NCI-H1092 treated with DMSO at 0.1 percent for 48 hours (cell line): Measurements from ENCODE around the gene TREX2.
A peak's percentile ranks its signal among the peaks of the same experiment; 100 is the strongest.

ENCODE experiments used
- DNase-seq: peaks from one replicate; lab custom pipeline; 2025; lab: John Stamatoyannopoulos, UW

Gene TREX2

DNA sequence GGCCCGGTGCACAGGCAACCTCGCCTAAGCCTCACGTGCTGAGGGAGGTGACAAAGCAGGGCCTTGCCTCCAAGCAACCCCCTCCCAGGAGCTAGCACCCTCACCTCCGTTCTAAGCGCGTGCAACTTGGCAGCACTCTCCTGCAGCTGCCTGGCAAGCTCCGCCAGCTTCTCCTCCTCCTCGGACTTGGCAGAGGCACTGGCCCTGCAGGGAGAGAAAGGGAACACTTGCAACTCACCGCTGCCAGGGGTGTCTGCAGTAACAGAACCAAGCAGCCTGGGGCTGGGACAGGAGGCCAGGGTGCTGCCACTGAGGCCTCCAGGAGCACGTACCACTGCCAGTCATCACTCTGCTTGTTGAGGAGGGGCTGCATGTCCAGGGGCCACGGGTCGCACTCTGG is 10.3 kb upstream of the TREX2 start:
- DNase-seq = peak; percentile 26

DNA sequence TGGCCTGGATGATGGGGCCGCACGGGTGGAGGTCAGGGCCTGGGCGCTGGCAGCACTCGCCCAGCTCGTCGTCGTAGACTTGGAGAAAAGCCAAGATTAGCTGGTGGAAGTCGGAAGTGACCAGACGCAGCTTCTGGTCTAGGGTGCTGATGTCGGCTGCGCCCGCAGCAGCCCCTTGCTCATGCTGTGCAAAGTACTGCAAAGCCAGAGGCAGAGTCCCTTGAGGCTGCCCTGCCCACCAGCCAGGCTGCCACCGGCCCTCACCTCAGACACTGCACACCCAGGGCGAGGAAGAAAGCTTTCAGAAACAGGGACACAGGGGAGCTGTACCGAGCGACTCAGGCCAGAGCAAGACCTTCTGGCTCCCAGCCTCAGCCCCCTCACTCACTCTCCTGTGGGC is 9.7 kb upstream of the TREX2 start:
- DNase-seq = no peak

- no peak for DNase-seq
Observed at GRCh38 chrX:153454901-153455550, 9.2 kb upstream of the TREX2 start.

DNA sequence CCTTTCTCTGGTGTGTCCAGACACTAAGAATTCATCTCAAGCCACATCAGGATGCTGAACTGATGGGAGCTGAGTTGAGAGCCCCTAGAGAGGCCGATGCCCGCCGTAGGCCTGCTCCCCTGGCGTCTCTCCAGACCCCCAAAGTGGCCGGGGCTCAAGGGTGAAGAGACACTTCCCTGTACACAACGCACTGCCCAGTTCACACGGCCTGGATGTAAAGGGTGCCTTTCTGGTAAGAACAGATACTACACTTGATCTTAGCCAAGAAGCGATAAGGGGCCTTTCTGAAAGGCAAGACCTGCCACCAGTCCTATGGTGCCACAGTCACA is 5.1 kb upstream of the TREX2 start:
- DNase-seq = no peak

GRCh38 chrX:153450114-153450948 is 4.5 kb upstream of the TREX2 start:
- no peak for DNase-seq

- no peak for DNase-seq
Observed at GRCh38 chrX:153449368-153450113, 3.7 kb upstream of the TREX2 start.

GRCh38 chrX:153448556-153449367 is 2.9 kb upstream of the TREX2 start:
- no peak for DNase-seq

DNA sequence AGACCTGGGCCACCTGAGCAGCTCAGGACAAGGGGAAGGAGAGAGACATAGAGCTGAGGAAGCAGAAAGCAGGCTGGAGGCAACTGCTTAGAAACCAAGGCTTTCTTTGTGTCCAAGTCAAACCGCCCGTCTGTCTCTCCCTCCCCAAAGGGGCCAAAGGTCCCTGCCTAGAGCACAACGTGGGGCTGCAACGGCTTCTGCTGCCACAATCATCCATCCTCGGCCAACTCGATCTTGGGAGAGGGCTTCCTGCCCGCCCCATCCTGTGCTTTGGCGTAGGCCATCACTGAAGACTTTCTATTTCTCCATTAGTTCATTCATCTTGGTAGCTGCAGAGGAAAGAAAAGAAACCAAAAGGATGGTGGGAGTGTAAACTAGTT is 1.7 kb upstream of the TREX2 start:
- DNase-seq = no peak

DNA sequence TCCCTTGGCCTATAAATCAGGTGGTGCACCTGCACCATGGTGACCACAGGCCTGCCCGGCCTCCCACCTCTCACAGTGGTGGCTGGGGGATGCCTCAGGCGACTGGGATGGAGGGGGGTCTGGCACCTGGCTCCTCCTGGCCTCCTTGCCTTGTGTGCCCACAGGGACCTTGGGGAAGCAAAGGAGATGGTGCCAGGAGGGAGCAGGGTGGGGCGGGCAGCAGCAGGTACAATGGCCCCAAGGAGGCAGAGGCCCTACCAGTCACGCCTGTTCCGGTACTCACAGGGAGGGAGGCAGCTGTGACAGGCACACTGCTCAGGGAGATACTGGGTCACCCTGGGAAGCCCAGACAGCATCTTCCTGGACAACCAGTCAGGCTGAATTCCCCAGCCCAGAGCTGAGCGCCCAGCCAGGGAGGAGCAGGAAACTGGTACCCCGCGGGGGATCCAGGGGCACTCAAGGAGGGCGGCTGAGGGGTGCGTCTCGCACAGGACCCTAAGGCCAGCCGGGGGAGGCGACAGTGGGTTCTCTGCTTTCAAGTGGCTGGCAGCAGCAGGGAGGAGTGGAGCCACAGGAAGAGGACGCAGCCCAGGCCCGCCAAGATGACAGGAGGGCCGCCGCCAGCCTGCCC is 1.2 kb upstream of the TREX2 start:
- no peak for DNase-seq

DNA sequence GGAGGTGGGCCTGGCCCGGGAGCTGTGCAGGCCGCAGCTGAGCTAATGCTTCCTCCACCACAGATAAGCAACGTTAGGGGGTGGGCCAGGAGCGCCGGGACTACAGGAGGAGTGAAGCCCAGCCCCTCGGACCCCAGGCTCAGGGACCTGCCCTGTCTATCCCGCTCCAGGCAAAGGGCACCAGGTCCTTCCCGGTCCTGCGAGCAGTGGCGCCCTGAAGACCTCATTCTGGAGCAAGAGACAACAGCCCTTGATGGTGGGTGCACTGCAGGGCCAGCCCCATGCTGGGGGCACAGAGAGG is 730 bp upstream of the TREX2 start:
- DNase-seq = no peak

DNA sequence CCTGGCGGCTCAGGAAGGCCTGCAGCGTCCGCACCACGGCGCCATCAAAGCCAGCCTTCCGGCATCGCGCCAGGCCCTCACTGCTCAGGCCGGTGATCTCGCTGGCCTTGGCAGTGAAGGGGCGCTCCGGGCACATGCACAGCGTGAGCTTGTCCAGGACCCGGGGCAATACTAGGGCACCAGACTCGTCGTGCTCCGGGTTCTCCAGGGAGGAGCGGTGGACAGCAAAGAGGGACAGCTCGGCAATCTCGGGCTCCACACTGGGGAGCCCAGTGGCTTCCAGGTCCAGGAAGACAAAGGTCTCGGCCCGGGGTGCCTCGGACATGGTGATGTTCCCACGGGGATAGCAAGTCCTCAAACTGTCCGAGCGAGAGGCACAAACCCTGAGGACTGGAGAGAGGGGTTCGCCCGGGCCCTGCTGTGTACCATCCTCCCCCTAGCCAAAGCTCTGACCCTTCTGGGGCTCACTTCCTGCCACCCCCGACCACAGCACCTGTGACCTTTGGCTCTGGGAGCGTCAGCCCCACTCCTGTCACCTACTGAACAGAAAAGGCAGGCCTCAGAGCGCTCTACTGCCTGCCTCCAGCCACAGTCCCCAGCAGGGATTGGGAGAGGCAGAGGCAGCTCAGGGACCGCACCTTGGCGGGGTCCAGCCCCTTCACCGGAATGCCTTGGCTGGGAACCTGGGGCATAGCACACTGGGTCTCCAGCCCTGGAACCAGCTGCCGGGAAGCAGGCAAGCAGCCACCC is 575 bp downstream of the TREX2 start:
- DNase-seq = no peak

GRCh38 chrX:153444333-153445011 is 1.4 kb downstream of the TREX2 start:
- DNase-seq = no peak

DNA sequence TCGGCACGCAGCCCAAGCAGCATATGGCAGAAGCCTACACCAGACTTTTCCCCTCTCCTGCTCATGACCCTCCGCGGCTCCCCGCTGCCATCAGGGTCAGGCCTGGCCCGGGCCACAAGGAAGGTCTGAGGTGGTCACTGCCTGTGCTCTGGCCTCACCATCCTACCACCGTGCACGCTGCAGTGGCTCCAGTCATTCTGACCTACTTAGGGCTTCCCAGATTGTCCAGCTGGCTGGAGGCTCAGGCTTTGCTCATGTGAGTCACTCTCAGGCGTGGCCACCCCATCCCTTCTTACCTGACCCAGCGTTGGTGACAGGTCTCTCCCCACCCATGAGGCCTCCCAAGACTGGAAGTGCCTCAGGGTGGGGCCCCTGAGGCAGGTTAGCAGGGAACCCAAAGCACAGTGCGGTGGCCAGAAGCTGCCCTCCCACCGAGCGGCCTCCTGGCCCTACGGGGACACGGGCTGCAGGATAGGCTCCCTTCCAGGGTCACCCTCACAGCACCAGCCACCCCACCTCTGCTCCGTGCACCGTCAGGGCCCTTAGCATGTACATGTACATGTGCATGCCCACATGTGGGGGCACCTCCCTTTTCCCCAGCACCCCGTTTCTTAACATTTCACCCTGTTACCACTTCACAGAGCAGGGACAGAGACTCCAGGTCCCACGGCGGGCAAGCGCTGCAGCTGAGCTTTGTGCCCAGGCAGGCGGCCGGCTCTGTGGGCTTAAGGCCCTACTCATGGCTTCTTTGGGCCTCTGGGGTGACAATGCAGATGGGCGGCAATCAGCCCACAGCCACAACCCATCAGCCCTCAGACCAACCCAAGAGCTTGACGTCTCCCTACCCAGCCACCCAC is 2.2 kb downstream of the TREX2 start:
- no peak for DNase-seq

DNA sequence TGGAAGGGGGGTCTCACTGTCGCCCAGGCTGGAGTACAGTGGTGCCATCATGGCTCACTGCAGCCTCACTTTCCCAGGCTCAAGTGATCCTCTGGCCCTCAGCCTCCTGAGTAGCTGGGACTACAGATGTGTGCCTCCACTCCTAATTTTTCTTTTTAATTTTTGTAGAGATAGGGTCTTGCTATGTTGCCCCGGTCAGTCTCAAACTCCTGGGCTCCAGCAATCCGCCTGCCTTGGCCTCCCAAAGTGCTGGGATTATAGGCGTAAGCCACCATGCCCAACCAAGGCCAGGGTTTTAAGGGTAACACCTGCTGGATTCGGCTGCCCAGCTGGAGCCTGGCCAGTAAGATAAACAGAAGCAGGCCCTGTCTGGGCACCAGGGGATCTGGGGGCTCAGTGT is 3.4 kb downstream of the TREX2 start:
- DNase-seq = no peak

GRCh38 chrX:153441981-153442380 is 3.9 kb downstream of the TREX2 start:
- DNase-seq = no peak

- no peak for DNase-seq
Observed at GRCh38 chrX:153441296-153441695, 4.6 kb downstream of the TREX2 start.

- no peak for DNase-seq
Observed at GRCh38 chrX:153440556-153441135, 5.2 kb downstream of the TREX2 start.

DNA sequence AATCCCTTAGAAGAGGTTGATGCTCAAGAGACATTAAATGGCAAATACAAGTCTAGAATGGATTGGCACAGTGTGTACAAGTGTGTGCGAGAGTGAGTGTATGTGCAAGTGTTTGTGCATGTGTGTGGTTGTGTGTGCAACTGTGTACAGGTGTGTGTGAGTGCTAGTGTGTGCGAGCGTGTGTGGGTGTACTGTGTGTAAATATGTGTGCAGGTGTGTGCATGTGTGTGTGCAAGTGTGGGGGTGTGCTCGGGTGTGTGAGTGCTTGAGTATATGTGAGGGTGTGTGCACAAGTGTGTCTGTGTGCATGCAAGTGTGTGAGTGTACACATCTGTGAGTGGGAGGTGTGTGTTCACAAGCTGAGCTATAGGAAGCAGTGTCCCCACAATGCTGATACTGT is 5.9 kb downstream of the TREX2 start:
- DNase-seq = no peak

DNA sequence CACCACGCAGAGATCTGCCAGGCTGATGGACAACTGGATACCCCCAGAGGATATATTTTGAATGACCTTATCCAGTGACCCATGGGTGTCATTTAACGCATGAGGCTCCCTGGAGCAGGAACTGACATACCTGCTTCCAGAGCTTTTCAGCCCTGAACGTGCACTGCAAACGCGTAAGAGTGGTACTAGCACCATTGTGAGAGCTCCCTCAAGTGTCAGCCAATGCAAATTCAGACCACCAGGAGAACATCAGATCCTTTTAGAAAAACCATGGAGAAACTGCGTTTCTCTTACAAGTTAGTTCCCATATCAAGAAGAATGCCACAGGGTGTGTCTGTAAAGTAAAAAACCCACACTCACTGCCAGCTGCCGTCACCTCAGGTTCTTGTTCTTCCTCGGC is 7.3 kb downstream of the TREX2 start:
- DNase-seq = peak; percentile 60
